ENCODE data around the gene NRF1. TPM values are rescaled to one million over a fixed set of nuclear protein-coding genes. Genes with fewer than 3 reads are reported as not detected.

NRF1 gene
- total RNA-seq, 1 donor from 2014 or later, result 6.6 TPM

GRCh38 chr7:129729511-129729910 lies 118.0 kb downstream of the NRF1 start:
- no peak for TF ChIP-seq CTCF (conservative IDR thresholded peaks at IDR 0.05; ENCODE audit: low read depth, low read length)
- DNase-seq (ENCODE audit: low read depth), result no peak

GRCh38 chr7:129730159-129730558 lies 118.6 kb downstream of the NRF1 start:
- no peak for TF ChIP-seq CTCF (conservative IDR thresholded peaks at IDR 0.05; ENCODE audit: low read depth, low read length)
- no peak for DNase-seq (ENCODE audit: low read depth)
- H3K4me3 ChIP-seq (ENCODE audit: low read depth, low read length), result no peak overlapping the region

More at GRCh38 chr7:129729511-129729910, 118.0 kb downstream of the NRF1 start:
- H3K4me3 ChIP-seq (ENCODE audit: low read depth, low read length), result no peak overlapping the region

GRCh38 chr7:129734400-129734799 lies 122.9 kb downstream of the NRF1 start:
- H3K4me3 ChIP-seq (ENCODE audit: low read depth, low read length), result no peak overlapping the region
- DNase-seq (ENCODE audit: low read depth), result no peak
- TF ChIP-seq CTCF (conservative IDR thresholded peaks at IDR 0.05; ENCODE audit: low read depth, low read length), result no peak

GRCh38 chr7:129739427-129739826 lies 127.9 kb downstream of the NRF1 start:
- TF ChIP-seq CTCF (conservative IDR thresholded peaks at IDR 0.05; ENCODE audit: low read depth, low read length), result no peak
- DNase-seq (ENCODE audit: low read depth), result no peak
- no peak overlapping the region for H3K4me3 ChIP-seq (ENCODE audit: low read depth, low read length)

- no peak for TF ChIP-seq CTCF (conservative IDR thresholded peaks at IDR 0.05; ENCODE audit: low read depth, low read length)
- no peak overlapping the region for H3K4me3 ChIP-seq (ENCODE audit: low read depth, low read length)
- DNase-seq (ENCODE audit: low read depth), result no peak
Observed at GRCh38 chr7:129740574-129741410, 129.3 kb downstream of the NRF1 start.

GRCh38 chr7:129741743-129742213 lies 130.3 kb downstream of the NRF1 start:
- no peak for DNase-seq (ENCODE audit: low read depth)
- TF ChIP-seq CTCF (conservative IDR thresholded peaks at IDR 0.05; ENCODE audit: low read depth, low read length), result no peak
- H3K4me3 ChIP-seq (ENCODE audit: low read depth, low read length), result no peak overlapping the region

- DNase-seq (ENCODE audit: low read depth), result no peak
- no peak for TF ChIP-seq CTCF (conservative IDR thresholded peaks at IDR 0.05; ENCODE audit: low read depth, low read length)
- no peak overlapping the region for H3K4me3 ChIP-seq (ENCODE audit: low read depth, low read length)
Observed at GRCh38 chr7:129742256-129742655, 130.7 kb downstream of the NRF1 start.
